ENCODE data around the gene PHF21B. TPM values are rescaled to one million over a fixed set of nuclear protein-coding genes. Genes with fewer than 3 reads are reported as not detected.

Gene PHF21B
- total and polyA plus RNA-seq, 2 donors: 0.52 to 0.82 TPM

- H3K36me3 ChIP-seq (ENCODE audit: control insufficient read depth in 2 of 2, insufficient read depth in 2 of 2, low read length in 1 of 2): no peaks in the 10 kb centered on the region
- peaks cover 0 to 2% of the 10 kb centered on the region in 2 donors for H3K27me3 ChIP-seq (ENCODE audit: control insufficient read depth in 2 of 2, insufficient read depth in 1 of 2, low read length in 1 of 2)
- no peak overlapping the region for H3K27ac ChIP-seq (ENCODE audit: low read depth in 1 of 2, low read length in 1 of 2)
- WGBS: 96% methylated on average over 8 of the region's 8 CpGs
- DNase-seq (ENCODE audit: low read depth in 6 of 9, low spot score in 9 of 9): no peak
- no peaks in the 10 kb centered on the region for H3K4me1 ChIP-seq (ENCODE audit: control insufficient read depth in 2 of 2, insufficient read depth in 2 of 2, low read length in 2 of 2)
- no peak overlapping the region for H3K4me3 ChIP-seq (ENCODE audit: low read length in 2 of 2)
- H3K9me3 ChIP-seq (ENCODE audit: control insufficient read depth in 2 of 2, insufficient read depth in 1 of 2, low read length in 1 of 2): no peaks in the 10 kb centered on the region
Observed at GRCh38 chr22:44930711-44931035, 79.1 kb downstream of the PHF21B start.

- Histone ChIP-seq H3K36me3 (ENCODE audit: control insufficient read depth in 2 of 2, insufficient read depth in 2 of 2, low read length in 1 of 2) (no peaks in the 10 kb centered on the region), H3K27me3 (ENCODE audit: control insufficient read depth in 2 of 2, insufficient read depth in 1 of 2, low read length in 1 of 2) (peaks cover 0 to 2% of the 10 kb centered on the region in 2 donors), H3K4me1 (ENCODE audit: control insufficient read depth in 2 of 2, insufficient read depth in 2 of 2, low read length in 2 of 2) (no peaks in the 10 kb centered on the region), H3K9me3 (ENCODE audit: control insufficient read depth in 2 of 2, insufficient read depth in 1 of 2, low read length in 1 of 2) (no peaks in the 10 kb centered on the region), H3K27ac (ENCODE audit: low read depth in 1 of 2, low read length in 1 of 2) (no peak overlapping the region), H3K4me3 (ENCODE audit: low read length in 2 of 2) (no peak overlapping the region)
- 90% methylated on average over 13 of the region's 13 CpGs for WGBS
- DNase-seq (ENCODE audit: low read depth in 6 of 9, low spot score in 9 of 9): no peak
Observed at GRCh38 chr22:44930016-44930710, 79.6 kb downstream of the PHF21B start.

GRCh38 chr22:44929359-44930015 lies 80.3 kb downstream of the PHF21B start:
- Histone ChIP-seq H3K4me3 (ENCODE audit: low read length in 2 of 2) (no peak overlapping the region), H3K9me3 (ENCODE audit: control insufficient read depth in 2 of 2, insufficient read depth in 1 of 2, low read length in 1 of 2) (no peaks in the 10 kb centered on the region), H3K36me3 (ENCODE audit: control insufficient read depth in 2 of 2, insufficient read depth in 2 of 2, low read length in 1 of 2) (no peaks in the 10 kb centered on the region), H3K27ac (ENCODE audit: low read depth in 1 of 2, low read length in 1 of 2) (no peak overlapping the region), H3K4me1 (ENCODE audit: control insufficient read depth in 2 of 2, insufficient read depth in 2 of 2, low read length in 2 of 2) (no peaks in the 10 kb centered on the region), H3K27me3 (ENCODE audit: control insufficient read depth in 2 of 2, insufficient read depth in 1 of 2, low read length in 1 of 2) (peaks cover 0 to 2% of the 10 kb centered on the region in 2 donors)
- DNase-seq (ENCODE audit: low read depth in 6 of 9, low spot score in 9 of 9): no peak
- 94% methylated on average over 18 of the region's 18 CpGs for WGBS

GRCh38 chr22:44928711-44929358 lies 81.0 kb downstream of the PHF21B start:
- no peak for DNase-seq (ENCODE audit: low read depth in 6 of 9, low spot score in 9 of 9)

GRCh38 chr22:44928136-44928463 lies 81.7 kb downstream of the PHF21B start:
- Histone ChIP-seq H3K36me3 (ENCODE audit: control insufficient read depth in 2 of 2, insufficient read depth in 2 of 2, low read length in 1 of 2) (no peaks in the 10 kb centered on the region), H3K4me1 (ENCODE audit: control insufficient read depth in 2 of 2, insufficient read depth in 2 of 2, low read length in 2 of 2) (no peaks in the 10 kb centered on the region), H3K27ac (ENCODE audit: low read depth in 1 of 2, low read length in 1 of 2) (no peak overlapping the region), H3K27me3 (ENCODE audit: control insufficient read depth in 2 of 2, insufficient read depth in 1 of 2, low read length in 1 of 2) (peaks cover 0 to 2% of the 10 kb centered on the region in 2 donors), H3K4me3 (ENCODE audit: low read length in 2 of 2) (no peak overlapping the region), H3K9me3 (ENCODE audit: control insufficient read depth in 2 of 2, insufficient read depth in 1 of 2, low read length in 1 of 2) (no peaks in the 10 kb centered on the region)
- no peak for DNase-seq (ENCODE audit: low read depth in 6 of 9, low spot score in 9 of 9)
- WGBS: 96% methylated on average over 11 of the region's 11 CpGs

More at GRCh38 chr22:44928711-44929358, 81.0 kb downstream of the PHF21B start:
- H3K27me3 ChIP-seq (ENCODE audit: control insufficient read depth in 2 of 2, insufficient read depth in 1 of 2, low read length in 1 of 2): peaks cover 0 to 2% of the 10 kb centered on the region in 2 donors
- no peaks in the 10 kb centered on the region for H3K36me3 ChIP-seq (ENCODE audit: control insufficient read depth in 2 of 2, insufficient read depth in 2 of 2, low read length in 1 of 2)
- WGBS: 94% methylated on average over 18 of the region's 18 CpGs
- no peaks in the 10 kb centered on the region for H3K4me1 ChIP-seq (ENCODE audit: control insufficient read depth in 2 of 2, insufficient read depth in 2 of 2, low read length in 2 of 2)
- H3K9me3 ChIP-seq (ENCODE audit: control insufficient read depth in 2 of 2, insufficient read depth in 1 of 2, low read length in 1 of 2): no peaks in the 10 kb centered on the region
- H3K27ac ChIP-seq (ENCODE audit: low read depth in 1 of 2, low read length in 1 of 2): no peak overlapping the region
- H3K4me3 ChIP-seq (ENCODE audit: low read length in 2 of 2): no peak overlapping the region

GRCh38 chr22:44927463-44928135 lies 82.2 kb downstream of the PHF21B start:
- Histone ChIP-seq H3K4me3 (ENCODE audit: low read length in 2 of 2) (no peak overlapping the region), H3K4me1 (ENCODE audit: control insufficient read depth in 2 of 2, insufficient read depth in 2 of 2, low read length in 2 of 2) (no peaks in the 10 kb centered on the region), H3K9me3 (ENCODE audit: control insufficient read depth in 2 of 2, insufficient read depth in 1 of 2, low read length in 1 of 2) (no peaks in the 10 kb centered on the region), H3K27me3 (ENCODE audit: control insufficient read depth in 2 of 2, insufficient read depth in 1 of 2, low read length in 1 of 2) (peaks cover 0 to 2% of the 10 kb centered on the region in 2 donors), H3K27ac (ENCODE audit: low read depth in 1 of 2, low read length in 1 of 2) (no peak overlapping the region), H3K36me3 (ENCODE audit: control insufficient read depth in 2 of 2, insufficient read depth in 2 of 2, low read length in 1 of 2) (no peaks in the 10 kb centered on the region)
- DNase-seq (ENCODE audit: low read depth in 6 of 9, low spot score in 9 of 9): no peak
- WGBS: 88% methylated on average over 18 of the region's 18 CpGs

- Histone ChIP-seq H3K36me3 (ENCODE audit: control insufficient read depth in 2 of 2, insufficient read depth in 2 of 2, low read length in 1 of 2) (no peaks in the 10 kb centered on the region), H3K4me1 (ENCODE audit: control insufficient read depth in 2 of 2, insufficient read depth in 2 of 2, low read length in 2 of 2) (no peaks in the 10 kb centered on the region), H3K27ac (ENCODE audit: low read depth in 1 of 2, low read length in 1 of 2) (no peak overlapping the region), H3K27me3 (ENCODE audit: control insufficient read depth in 2 of 2, insufficient read depth in 1 of 2, low read length in 1 of 2) (peaks cover 0 to 2% of the 10 kb centered on the region in 2 donors), H3K9me3 (ENCODE audit: control insufficient read depth in 2 of 2, insufficient read depth in 1 of 2, low read length in 1 of 2) (no peaks in the 10 kb centered on the region), H3K4me3 (ENCODE audit: low read length in 2 of 2) (no peak overlapping the region)
- DNase-seq (ENCODE audit: low read depth in 6 of 9, low spot score in 9 of 9): no peak
- WGBS: 94% methylated on average over 32 of the region's 32 CpGs
Observed at GRCh38 chr22:44926491-44927415, 83.1 kb downstream of the PHF21B start.

GRCh38 chr22:44926124-44926475 lies 83.7 kb downstream of the PHF21B start:
- DNase-seq (ENCODE audit: low read depth in 6 of 9, low spot score in 9 of 9): no peak

More at GRCh38 chr22:44926124-44926475, 83.7 kb downstream of the PHF21B start:
- Histone ChIP-seq H3K27ac (ENCODE audit: low read depth in 1 of 2, low read length in 1 of 2) (no peak overlapping the region), H3K36me3 (ENCODE audit: control insufficient read depth in 2 of 2, insufficient read depth in 2 of 2, low read length in 1 of 2) (no peaks in the 10 kb centered on the region), H3K9me3 (ENCODE audit: control insufficient read depth in 2 of 2, insufficient read depth in 1 of 2, low read length in 1 of 2) (no peaks in the 10 kb centered on the region), H3K4me3 (ENCODE audit: low read length in 2 of 2) (no peak overlapping the region), H3K27me3 (ENCODE audit: control insufficient read depth in 2 of 2, insufficient read depth in 1 of 2, low read length in 1 of 2) (peaks cover 0 to 2% of the 10 kb centered on the region in 2 donors), H3K4me1 (ENCODE audit: control insufficient read depth in 2 of 2, insufficient read depth in 2 of 2, low read length in 2 of 2) (no peaks in the 10 kb centered on the region)
- WGBS: 92% methylated on average over 11 of the region's 11 CpGs

Data from thymus (tissue), 11 donors.